ENCODE data around the gene CPT2. TPM values are rescaled to one million over a fixed set of nuclear protein-coding genes. Genes with fewer than 3 reads are reported as not detected.

The CPT2 gene
- total and polyA plus RNA-seq, 9 of the 15 experiments (the other 6 are each of a cell fraction or from before 2014, with no cell fraction given): 7.6 to 25.1 (median 16.8) TPM

DNA sequence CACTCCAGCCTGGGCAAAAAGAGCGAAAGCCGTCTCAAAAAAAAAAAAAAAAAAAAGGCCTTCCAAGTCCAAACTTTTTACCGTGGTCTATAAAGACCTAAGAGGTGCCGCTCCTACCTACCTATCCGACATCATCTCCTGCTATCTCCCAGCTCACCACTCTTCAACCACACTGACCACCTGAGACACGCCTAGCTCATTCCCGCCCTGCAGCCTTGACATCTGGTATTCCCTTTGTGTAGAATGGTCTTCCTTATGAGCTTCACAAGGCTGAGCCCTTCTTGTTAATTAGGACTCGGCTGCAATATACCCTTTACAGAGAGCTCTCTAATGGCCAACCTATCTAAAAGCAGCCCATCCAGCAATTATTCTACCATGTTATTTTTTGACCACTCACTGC is 41.0 kb downstream of the CPT2 start (continued):
- TF ChIP-seq, protein P1, sequence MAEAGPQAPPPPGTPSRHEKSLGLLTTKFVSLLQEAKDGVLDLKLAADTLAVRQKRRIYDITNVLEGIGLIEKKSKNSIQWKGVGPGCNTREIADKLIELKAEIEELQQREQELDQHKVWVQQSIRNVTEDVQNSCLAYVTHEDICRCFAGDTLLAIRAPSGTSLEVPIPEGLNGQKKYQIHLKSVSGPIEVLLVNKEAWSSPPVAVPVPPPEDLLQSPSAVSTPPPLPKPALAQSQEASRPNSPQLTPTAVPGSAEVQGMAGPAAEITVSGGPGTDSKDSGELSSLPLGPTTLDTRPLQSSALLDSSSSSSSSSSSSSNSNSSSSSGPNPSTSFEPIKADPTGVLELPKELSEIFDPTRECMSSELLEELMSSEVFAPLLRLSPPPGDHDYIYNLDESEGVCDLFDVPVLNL (CRISPR knock-in tag; IDR thresholded peaks at IDR 0.05; ENCODE audit: low read depth): 0 out of 2 replicates have a peak, but pooled peaks have one; percentile 5

DNA sequence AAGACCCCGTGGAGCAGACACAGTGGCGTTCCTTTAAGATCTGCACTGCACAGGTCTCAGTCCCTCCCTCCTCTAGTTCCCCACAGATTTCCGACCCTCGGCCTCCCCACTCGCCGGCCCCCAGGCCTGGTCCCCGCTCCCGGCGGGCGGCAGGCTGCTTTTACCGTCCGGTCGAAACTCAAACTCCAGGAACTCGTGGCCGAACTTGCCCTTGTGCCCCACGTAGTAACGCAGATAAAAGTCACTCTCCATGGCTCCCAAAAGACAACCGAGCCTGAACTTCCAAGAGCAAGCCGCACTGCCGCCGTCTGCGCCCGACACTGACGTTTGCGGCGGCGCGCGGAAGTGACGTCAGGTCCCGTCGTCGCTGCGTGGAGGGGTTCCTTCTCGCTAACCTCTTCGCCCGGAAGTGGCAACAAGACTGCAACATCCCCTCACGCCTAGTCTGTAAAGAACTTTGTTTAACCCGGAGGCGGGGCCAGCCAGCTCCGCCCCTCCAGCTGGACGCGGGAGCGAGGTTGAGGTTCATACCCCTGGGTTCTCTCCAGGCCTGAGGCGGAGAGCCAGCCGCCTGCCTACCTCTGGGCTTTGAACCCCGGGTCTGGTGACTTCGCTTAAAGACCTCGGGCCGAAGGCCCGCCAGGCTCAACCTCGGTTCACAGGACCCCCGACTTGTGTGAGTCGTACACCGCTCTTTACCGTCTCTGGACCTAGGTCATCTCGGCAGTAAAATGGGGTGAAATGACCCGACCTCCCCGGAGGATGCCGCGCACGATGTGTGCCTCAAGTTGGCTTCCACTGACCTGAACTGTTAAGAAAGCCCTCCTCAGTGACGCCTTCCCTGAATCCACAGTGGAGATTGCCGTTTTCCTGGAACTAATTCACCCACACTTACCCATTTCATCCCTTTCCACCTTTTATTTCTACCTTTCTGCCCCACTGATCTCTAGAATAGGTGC is 41.9 kb downstream of the CPT2 start, which contains the start of gene MAGOH:
MAGOH (minus strand) TSS at position 322 of the 959 bp plus-strand sequence; CDS start at position 252, 70 bp downstream.
- TSS peak; percentile 97 for BruUV-seq (replicated peaks)
- Histone ChIP-seq H3K4me1 (replicated peaks in 1 of 2; ENCODE audit: control insufficient read depth in 2 of 2, insufficient read depth in 2 of 2, low read length in 2 of 2) (peaks cover 12 to 14% of the 10 kb centered on the region in 2 experiments; a peak in 3 of 5 replicates), H3K4me3 (peak within 1 kb of the TSS; percentile 88), H3K36me3 (ENCODE audit: control insufficient read depth, insufficient read depth, low read length) (peaks cover 33% of the 10 kb centered on the region), H3K4me2 (ENCODE audit: insufficient read depth, low read length) (peak within 1 kb of the TSS; percentile 100), H3K9me3 (replicated peaks; ENCODE audit: control insufficient read depth, insufficient read depth, low read depth, low read length) (no peaks in the 10 kb centered on the region; the same call in 1 of the 2 replicates), H2AFZ (ENCODE audit: low read depth, low read length) (peak within 1 kb of the TSS; percentile 85), H3K79me2 (ENCODE audit: control insufficient read depth, insufficient read depth, low read length) (peaks cover 36% of the 10 kb centered on the region), H3K27me3 (ENCODE audit: control insufficient read depth in 2 of 2, insufficient read depth in 2 of 2, low read length in 2 of 2) (no peaks in the 10 kb centered on the region), H4K20me1 (replicated peaks; ENCODE audit: control insufficient read depth, insufficient read depth, low read length) (0 out of 2 replicates have a peak, but pooled peaks cover 4% of the 10 kb centered on the region), H3K27ac (ENCODE audit: extremely low read depth, low read depth, low read length) (peak within 1 kb of the TSS; percentile 83), H3K9me1 (ENCODE audit: control insufficient read depth, insufficient read depth, low read length) (no peaks in the 10 kb centered on the region), H3K9ac (ENCODE audit: insufficient read depth in 1 of 2, low read depth in 2 of 2, low read length in 2 of 2) (peak within 1 kb of the TSS; percentile 91 to 95)
- intact Hi-C loops (cut with micrococcal nuclease): no loop called here
- WGBS (ENCODE audit: insufficient coverage, low coverage, missing lambda C conversion rate): 20% methylated on average over 63 of the region's 64 CpGs
- ATAC-seq (peak; percentile 99), DNase-seq (ENCODE audit: extremely low read depth in 1 of 4, low spot score in 3 of 4) (peak; percentile 97 to 98 (median 97)), FAIRE-seq (peak; percentile 94)
- POLR2A ChIA-PET: interaction anchor here (0.6 to 1.9 kb wide), 7 partner anchors 9 to 1105 kb away, joined by 3 to 21 read pairs (median 4); no protein-coding TSS in a partner anchor
- in situ Hi-C loops (cut with MboI): no loop called here
- CTCF ChIA-PET (ENCODE audit: low intra/inter-chr PET ratio): interaction anchor here (0.6 kb wide), 1 partner anchor 523 kb away, joined by 3 read pairs; no protein-coding TSS in a partner anchor
- TF ChIP-seq CHD2 (IDR thresholded peaks at IDR 0.05; ENCODE audit: low read depth, low read length): peak; percentile 46; the same call in 1 of the 2 replicates
- TF ChIP-seq, protein P2, sequence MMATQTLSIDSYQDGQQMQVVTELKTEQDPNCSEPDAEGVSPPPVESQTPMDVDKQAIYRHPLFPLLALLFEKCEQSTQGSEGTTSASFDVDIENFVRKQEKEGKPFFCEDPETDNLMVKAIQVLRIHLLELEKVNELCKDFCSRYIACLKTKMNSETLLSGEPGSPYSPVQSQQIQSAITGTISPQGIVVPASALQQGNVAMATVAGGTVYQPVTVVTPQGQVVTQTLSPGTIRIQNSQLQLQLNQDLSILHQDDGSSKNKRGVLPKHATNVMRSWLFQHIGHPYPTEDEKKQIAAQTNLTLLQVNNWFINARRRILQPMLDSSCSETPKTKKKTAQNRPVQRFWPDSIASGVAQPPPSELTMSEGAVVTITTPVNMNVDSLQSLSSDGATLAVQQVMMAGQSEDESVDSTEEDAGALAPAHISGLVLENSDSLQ (IDR thresholded peaks at IDR 0.05): peak; percentile 62
- peak; percentile 69; the same call in 1 of the 2 replicates for TF ChIP-seq NCOA1 (IDR thresholded peaks at IDR 0.05; ENCODE audit: low read depth)
- peak; percentile 96 for TF ChIP-seq CEBPG (CRISPR knock-in tag; IDR thresholded peaks at IDR 0.05)
- peak in 1 of 2 experiments; percentile 85; a peak in 2 of 4 replicates for TF ChIP-seq CEBPG (tag; conservative IDR thresholded peaks at IDR 0.05 in 1 of 2, IDR thresholded peaks at IDR 0.05 in 1 of 2)
- TF ChIP-seq, protein P3, sequence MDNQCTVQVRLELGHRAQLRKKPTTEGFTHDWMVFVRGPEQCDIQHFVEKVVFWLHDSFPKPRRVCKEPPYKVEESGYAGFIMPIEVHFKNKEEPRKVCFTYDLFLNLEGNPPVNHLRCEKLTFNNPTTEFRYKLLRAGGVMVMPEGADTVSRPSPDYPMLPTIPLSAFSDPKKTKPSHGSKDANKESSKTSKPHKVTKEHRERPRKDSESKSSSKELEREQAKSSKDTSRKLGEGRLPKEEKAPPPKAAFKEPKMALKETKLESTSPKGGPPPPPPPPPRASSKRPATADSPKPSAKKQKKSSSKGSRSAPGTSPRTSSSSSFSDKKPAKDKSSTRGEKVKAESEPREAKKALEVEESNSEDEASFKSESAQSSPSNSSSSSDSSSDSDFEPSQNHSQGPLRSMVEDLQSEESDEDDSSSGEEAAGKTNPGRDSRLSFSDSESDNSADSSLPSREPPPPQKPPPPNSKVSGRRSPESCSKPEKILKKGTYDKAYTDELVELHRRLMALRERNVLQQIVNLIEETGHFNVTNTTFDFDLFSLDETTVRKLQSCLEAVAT (IDR thresholded peaks at IDR 0.05): peak; percentile 77 to 96; a peak in 3 of 4 replicates
- TF ChIP-seq, protein P4, sequence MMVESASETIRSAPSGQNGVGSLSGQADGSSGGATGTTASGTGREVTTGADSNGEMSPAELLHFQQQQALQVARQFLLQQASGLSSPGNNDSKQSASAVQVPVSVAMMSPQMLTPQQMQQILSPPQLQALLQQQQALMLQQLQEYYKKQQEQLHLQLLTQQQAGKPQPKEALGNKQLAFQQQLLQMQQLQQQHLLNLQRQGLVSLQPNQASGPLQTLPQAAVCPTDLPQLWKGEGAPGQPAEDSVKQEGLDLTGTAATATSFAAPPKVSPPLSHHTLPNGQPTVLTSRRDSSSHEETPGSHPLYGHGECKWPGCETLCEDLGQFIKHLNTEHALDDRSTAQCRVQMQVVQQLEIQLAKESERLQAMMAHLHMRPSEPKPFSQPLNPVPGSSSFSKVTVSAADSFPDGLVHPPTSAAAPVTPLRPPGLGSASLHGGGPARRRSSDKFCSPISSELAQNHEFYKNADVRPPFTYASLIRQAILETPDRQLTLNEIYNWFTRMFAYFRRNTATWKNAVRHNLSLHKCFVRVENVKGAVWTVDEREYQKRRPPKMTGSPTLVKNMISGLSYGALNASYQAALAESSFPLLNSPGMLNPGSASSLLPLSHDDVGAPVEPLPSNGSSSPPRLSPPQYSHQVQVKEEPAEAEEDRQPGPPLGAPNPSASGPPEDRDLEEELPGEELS (CRISPR knock-in tag; IDR thresholded peaks at IDR 0.05; ENCODE audit: borderline replicate concordance): 0 out of 2 replicates have a peak, but pooled peaks have one; percentile 42
- TF ChIP-seq, protein P5, sequence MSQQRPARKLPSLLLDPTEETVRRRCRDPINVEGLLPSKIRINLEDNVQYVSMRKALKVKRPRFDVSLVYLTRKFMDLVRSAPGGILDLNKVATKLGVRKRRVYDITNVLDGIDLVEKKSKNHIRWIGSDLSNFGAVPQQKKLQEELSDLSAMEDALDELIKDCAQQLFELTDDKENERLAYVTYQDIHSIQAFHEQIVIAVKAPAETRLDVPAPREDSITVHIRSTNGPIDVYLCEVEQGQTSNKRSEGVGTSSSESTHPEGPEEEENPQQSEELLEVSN (IDR thresholded peaks at IDR 0.05; ENCODE audit: borderline replicate concordance in 1 of 2, extremely low read depth in 1 of 2, insufficient read depth in 1 of 2, insufficient read length in 1 of 2, low read depth in 1 of 2, low read length in 1 of 2, poor library complexity in 1 of 2, severe bottlenecking in 1 of 2): peak in 1 of 2 experiments; percentile 56
